ENCODE measurements around the gene RAB19.

The RAB19 gene

GRCh38 chr7:140403878-140404564 is at the start of gene RAB19:
Gene RAB19 (plus strand): TSS chr7:140404058. CDS start chr7:140407647, 3,589 bp downstream.
- FAIRE-seq: no peak

GRCh38 chr7:140358024-140358411 is 45.8 kb upstream of the RAB19 start:
- FAIRE-seq: no peak

GRCh38 chr7:140358412-140359051 is 45.3 kb upstream of the RAB19 start:
- FAIRE-seq: no peak

- FAIRE-seq: no peak
Measured at GRCh38 chr7:140360697-140361229, 43.1 kb upstream of the RAB19 start.

- no peak for FAIRE-seq
Measured at GRCh38 chr7:140364819-140365218, 39.0 kb upstream of the RAB19 start.

GRCh38 chr7:140367528-140367927 is 36.3 kb upstream of the RAB19 start:
- no peak for FAIRE-seq

GRCh38 chr7:140369294-140369693 is 34.6 kb upstream of the RAB19 start:
- no peak for FAIRE-seq

- FAIRE-seq: no peak
Measured at GRCh38 chr7:140375323-140375722, 28.5 kb upstream of the RAB19 start.

GRCh38 chr7:140375892-140376730 is 27.7 kb upstream of the RAB19 start:
- FAIRE-seq: no peak

- no peak for FAIRE-seq
Measured at GRCh38 chr7:140383954-140384713, 19.7 kb upstream of the RAB19 start.

- no peak for FAIRE-seq
Measured at GRCh38 chr7:140384894-140385545, 18.8 kb upstream of the RAB19 start.

GRCh38 chr7:140389445-140389844 is 14.4 kb upstream of the RAB19 start:
- no peak for FAIRE-seq

- no peak for FAIRE-seq
Measured at GRCh38 chr7:140390034-140390433, 13.8 kb upstream of the RAB19 start.

GRCh38 chr7:140390466-140391190 is 13.2 kb upstream of the RAB19 start:
- no peak for FAIRE-seq

- no peak for FAIRE-seq
Measured at GRCh38 chr7:140391634-140392033, 12.2 kb upstream of the RAB19 start.

GRCh38 chr7:140393756-140394306 is 10.0 kb upstream of the RAB19 start:
- FAIRE-seq: no peak

- FAIRE-seq: no peak
Measured at GRCh38 chr7:140397784-140398750, 5.8 kb upstream of the RAB19 start, which contains the start of gene SLC37A3. Gene SLC37A3 (minus strand): TSS chr7:140398530. CDS start chr7:140382526, 16,004 bp downstream.

GRCh38 chr7:140398821-140399220 is 5.0 kb upstream of the RAB19 start:
- no peak for FAIRE-seq

- FAIRE-seq: no peak
Measured at GRCh38 chr7:140400381-140400780, 3.5 kb upstream of the RAB19 start.
